GM19468 (cell line): ENCODE data around the gene TEX9.

ENCODE experiments used
- ATAC-seq: cut with Tn5 transposase; IDR thresholded peaks from one replicate; pipeline ENCODE4 v1.9.1; 2021; ENCODE audit warnings: mild to moderate bottlenecking, moderate library complexity, moderate number of reproducible peaks; ENCODE audit not compliant: unreplicated experiment; ENCODE audit errors: extremely low read depth

The TEX9 gene

DNA sequence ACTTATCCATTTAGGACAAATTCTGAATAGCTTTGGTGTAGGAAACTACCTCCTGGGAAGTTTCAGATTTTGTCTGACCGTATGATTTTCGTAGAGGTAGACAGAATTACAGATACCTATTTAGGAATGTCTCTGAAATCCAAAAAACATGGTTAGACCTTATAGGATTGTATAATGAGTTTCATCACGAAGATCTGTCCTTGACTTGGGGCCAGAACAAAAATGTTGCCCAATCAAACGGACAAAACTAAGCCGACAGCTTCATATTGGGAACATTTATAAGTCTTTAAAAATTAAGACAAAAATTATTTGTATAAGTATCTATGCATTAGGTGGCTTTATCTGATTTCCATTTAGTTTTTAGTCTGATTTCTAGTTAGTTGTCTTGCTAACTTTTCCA is 67.1 kb downstream of the TEX9 start:
- no peak for ATAC-seq

DNA sequence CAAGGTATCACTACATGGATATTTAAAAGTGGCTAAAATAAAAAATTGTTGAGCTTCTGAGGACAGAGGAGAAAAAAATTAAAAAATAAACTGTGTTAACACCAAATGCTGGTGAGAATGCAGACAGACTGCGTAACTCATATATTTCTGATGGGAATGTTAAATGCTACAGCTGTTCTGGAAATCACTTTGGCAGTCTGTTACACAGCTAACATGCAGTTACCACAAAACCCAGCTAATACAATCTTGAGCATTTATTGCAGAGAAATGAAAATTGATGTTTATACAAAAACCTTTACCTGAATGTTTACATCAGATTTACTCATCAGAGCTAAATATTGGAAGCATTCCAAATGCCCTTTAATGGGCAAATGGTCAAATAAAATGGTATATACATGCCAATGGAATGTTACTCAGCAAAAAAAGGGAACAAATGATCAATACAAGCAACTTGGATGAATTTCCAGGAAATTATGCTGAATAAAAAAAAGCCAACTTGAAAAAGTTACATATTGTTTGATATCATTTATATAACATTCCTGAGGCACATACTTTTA is 75.1 kb downstream of the TEX9 start:
- ATAC-seq, result no peak

DNA sequence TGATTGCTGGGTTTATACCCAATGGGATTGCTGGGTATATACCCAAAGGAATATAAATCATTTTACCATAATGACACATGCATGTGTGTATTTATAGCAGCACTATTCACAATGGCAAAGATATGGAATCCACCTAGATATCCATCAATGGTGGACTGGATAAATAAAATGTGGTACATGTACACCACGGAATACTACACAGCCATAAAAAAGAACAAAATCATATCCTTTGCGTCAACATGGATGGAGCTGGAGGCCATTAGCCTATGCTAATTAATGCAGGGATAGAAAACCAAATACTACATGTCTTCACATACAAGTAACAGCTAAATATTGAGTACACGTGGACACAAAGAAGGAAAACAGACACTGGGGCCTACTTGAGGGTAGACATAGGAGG is 77.1 kb downstream of the TEX9 start:
- no peak for ATAC-seq

DNA sequence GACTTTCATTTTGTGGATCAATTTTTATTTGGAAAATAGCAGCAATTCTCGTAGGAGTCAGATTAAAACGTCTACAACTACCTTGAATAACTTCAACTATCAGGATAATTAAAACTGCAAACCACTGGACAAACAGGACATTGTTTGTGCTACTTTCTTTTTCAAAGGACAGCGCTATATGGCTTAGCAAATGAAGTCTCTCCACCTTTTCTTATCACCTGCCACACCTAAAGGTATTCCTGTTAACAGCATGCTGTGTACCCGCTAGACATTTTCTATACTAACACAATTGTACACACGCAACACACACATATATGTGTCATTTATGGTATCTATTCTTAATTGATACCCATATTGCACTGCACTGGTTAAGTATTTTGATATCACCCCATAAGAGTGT is 80.5 kb downstream of the TEX9 start:
- no peak for ATAC-seq

DNA sequence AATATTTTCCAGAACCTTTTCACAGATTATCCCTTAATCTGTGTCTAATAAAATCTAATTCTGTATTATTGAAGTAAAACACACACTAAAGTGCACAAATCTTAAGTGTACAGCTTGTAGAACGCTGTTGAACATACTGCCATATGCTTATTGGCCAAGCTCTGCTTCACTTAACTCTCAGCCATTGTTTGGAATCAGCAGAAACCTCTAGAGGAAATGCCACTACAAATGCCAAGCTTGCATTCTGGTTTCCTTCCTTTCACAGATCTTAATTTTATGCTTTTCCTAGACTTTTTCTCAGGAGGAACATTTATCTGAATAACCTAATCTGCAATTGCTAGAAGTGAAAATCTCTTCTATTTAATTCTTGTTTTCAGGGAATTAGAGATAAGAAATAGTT is 89.6 kb downstream of the TEX9 start:
- ATAC-seq, result no peak

DNA sequence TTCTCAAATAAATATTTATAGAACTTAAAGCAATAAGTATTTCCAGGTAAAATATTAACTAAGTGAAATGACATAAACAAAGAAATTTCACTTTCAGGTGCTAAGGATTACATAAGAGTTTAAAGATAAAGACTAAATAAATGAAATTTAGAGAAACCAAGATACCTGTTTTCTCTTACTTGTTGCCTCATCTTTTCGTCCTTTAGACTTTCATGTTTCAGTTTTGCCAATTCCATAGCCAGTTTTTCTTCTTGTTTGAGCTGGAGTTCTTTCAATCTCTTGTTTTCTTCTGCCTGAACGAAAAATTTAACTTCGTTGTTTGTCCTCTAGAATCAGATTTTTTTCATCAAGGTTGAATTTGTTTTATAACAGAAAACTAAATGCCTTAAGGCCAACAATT is 91.0 kb downstream of the TEX9 start:
- ATAC-seq, result no peak

DNA sequence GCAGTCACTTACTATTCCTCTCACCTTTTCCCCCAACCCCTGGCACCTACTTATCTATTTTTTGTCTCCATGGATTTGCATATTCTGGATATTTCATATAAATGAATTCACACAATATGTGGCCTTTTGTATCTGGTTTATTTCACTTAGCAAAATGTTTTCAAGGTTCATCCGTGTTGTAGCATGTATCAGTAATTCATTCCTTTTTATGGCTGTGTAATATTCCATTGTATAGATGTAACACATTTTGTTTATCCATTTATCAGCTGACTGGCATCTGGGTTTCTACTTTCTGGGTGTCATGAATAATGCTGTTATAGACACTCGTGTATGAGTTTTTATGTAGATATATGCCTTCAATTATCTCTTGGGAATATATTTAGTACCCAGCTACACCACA is 93.9 kb downstream of the TEX9 start:
- ATAC-seq, result no peak

DNA sequence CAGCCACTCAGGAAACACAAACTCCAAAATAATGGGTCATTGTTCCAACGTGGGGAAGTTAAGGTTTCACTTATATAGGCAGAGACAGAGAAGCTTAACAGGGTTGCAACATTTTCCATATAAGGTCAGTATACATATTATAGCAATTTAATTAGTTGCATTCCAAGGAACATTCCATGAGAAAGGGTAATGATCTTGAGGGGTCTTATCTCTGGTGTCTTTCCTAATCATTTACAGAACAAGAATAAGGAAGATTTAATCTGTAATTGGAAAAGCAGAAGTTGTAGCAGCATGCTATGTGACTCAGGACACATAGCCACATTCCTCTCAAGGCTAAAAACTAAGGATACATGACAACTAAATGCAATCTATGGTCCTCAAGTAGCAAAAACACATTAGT is 94.8 kb downstream of the TEX9 start:
- ATAC-seq, result no peak

DNA sequence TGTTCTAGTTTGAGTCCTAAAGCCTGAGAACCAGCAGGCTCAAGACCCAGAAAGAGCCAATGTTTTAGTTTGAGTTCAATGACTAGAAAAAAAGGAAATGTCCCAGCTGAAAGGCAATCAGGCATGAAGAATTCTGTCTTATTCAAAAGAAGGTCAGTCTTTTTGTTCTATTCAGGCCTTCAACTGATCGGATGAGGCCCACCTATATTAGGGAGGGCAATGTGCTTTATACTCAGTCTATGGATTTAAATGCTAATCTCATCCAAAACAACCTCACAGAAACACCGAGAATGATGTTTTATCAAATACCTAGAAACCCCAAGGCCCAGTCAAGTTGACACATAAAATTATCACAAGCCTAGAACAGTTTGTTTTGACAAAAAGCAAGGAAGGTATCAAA is 95.7 kb downstream of the TEX9 start:
- no peak for ATAC-seq

DNA sequence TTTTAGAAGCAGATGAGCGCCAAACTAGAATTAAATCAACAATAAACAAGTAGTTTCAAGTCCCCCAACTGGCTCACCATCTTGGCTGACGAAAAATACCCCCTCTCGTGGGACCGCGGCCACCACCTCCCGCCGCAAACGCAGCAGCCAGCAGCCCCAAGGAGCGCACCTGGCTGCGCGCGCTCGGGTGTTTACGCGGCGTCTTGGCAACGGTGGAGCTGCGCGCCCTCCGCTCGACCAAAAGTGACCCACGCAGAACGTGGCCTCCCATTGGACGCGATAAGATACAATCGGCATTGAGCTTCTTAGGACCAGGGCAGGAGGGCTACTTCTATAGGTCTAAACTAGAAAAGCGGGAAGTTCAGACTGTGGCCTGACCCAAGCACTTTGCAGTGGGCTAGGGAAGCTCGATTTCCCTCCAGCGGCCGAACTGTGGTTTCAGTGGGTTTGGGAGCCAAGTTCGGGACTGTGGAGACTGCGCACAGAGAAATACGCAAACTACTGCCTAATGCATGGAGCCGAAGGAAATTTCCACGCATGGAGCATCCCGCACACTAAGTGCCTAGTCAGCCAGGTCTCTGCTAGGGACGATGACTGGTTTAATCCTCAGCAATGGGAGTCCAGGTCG is 99.8 kb downstream of the TEX9 start, which contains the start of gene MNS1:
TSS of gene MNS1 (minus strand) at position 245 of the 628 bp plus-strand sequence. CDS start at position 80, 165 bp downstream.
- peak; percentile 99 for ATAC-seq

DNA sequence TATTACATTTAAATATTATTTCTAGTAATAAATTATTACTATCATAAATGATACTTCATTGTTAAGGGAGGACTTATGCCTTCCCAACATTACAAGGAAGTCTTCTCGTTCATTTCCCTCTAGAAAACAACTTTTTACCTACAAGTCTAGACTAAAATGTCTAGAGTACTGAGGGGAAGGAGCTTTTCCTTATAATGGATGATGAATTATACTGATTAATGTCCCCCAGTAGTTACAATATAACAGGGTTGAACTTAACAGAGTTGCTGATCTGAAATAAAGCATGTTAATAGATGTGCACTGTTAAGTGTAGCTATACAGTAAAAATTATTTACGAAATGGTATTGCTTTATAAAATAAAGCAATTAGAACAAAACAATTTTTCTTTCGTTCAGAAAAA is 102.4 kb downstream of the TEX9 start:
- no peak for ATAC-seq

DNA sequence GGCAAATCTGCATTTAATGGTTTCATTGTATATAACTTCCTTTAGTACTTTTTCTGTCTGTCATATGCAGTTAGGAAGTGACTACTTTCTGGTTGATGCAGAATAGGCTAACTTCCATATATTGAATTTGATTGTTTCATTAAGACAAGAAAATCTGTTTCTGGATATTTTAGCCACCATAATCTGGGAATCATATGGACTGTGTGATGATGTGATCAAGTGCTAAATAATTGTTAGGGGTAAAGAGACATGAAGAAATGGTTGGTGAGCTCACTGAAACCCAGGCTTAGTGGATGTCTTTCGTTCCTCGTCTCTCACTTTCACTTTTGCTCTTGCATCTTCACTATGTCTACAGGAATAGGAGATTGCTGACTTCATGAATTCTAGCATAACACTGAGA is 103.2 kb downstream of the TEX9 start:
- no peak for ATAC-seq

DNA sequence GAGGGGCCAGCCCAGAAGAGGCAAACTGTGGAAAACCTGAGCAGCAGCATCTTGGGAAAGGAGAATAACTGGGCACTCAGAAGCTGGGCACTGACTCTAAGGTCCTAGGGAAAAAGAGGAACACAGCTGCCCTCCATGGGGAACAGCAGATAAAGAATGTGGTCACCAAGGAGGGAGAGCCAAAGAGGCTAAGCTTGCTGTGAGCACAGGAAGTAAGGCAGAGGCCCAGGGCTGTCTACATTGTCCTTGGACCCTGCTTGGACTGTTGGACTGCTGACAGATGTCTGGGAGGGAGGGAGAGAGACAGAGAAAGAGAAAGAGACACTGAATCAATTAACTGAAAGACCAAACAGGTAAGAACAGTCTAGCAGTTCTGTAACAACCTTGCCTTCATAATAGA is 104.3 kb downstream of the TEX9 start:
- no peak for ATAC-seq

DNA sequence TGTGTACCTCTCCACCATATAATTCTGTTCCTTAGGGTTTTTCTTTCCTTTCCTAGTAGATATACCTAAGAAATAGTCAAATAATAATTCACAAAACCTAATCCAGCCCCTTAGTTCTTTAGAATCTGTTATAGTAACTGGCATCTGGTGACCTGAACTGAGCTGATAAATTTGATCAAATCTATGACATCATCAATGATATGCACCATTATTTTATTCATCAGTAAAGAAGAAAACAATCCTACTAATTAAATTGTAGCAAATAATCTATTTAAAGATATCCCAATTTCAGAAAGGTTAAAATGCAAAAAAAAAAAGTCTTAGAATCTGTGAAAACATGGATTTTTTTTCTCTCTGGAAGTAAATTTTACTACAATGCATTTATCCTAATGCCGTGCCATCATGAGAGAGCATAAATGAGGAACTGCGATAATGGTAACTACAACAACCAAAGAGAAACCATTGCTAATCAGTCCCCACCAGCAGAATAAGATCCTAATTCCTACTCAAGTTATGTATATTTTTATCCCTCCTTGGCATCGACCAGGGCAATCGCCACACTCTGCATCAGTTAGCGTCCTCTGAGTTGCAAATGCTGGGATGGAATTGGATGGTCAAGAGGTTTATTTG is 106.3 kb downstream of the TEX9 start:
- no peak for ATAC-seq

DNA sequence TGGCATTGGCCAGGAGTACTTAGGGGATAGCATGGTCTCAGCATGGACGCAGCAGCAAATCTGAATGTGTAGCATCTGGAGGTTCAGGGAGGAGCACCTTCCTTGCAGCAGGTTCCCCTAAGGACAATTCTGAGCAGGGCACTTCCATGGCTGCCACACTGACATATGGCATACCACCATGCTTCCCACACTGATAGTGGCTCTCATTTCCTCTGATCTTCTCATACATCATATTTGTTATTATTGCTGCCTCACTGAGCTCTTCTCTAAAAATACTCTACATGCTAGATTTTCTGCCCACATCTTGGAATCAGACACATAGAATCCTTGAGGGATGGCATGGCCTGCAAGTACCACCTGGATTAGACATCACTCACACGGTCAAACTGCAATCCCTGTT is 107.1 kb downstream of the TEX9 start:
- ATAC-seq, result no peak

DNA sequence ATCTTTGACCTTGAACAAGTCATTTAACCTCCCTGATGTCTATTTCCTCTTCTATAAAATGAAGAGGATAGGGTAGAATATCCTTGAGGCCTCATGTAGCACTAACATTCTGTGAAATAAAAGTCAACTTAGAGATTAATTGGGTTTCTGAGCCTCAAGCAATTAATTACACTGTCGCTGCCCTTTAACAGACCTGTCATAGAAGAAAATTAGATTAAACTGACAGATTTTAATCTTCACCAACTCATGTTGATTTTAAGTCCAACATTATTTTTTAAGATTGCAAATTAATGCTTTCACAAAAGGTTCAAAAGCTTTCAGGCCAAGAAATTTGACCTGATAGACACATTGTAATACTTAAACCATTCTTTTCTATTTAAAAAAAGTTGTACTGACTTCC is 107.8 kb downstream of the TEX9 start:
- ATAC-seq, result no peak

DNA sequence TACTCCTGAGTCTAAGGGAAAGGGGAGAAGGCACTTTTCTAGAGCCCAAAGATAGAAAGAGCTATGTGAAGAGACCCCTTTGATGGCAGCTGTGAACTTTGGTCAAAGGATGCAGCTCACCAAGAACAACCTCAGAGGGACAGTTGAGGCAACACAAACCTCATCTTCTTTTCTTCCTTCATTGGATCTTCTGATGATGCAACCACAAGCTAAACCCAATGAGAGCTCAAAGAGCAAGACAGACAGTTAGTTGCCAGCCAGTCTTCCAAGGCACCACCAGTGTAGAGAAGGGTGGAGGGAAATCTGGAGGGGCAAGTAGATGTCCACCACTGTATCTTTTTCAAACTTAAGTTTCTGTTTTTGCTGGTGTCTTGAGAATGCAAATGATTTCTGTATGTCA is 110.1 kb downstream of the TEX9 start:
- no peak for ATAC-seq
